ENCODE results near the gene ZC3H7A. TPM values are rescaled to one million over a fixed set of nuclear protein-coding genes. Genes with fewer than 3 reads are reported as not detected.

ZC3H7A gene
- total and polyA plus RNA-seq, 2 of the 4 experiments (the other 2 are of a cell fraction): 22.2 to 53.9 TPM

DNA sequence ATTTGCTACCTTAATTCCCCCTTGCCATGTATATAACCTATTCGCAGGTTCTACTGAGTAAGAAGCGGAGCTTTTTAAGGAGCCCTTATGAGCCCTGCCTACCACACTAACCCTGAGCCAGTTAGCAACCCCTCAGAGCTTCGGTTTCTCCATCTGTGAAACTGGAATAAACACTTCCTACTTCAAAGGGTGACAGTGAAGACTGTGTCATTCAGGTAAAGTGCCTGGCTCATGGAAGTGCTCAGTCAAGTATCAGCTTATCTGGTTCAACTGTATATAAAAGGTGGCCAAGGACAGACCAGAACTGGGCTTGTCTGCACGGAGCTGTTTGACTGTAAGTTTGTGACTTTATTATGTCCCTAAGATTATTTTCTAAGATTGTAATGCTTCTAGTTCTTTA is 85.4 kb downstream of the ZC3H7A start:
- Histone ChIP-seq H3K56ac (ENCODE audit: extremely low read depth, insufficient read depth, low read length) (no peak overlapping the region), H3K14ac (replicated peaks; ENCODE audit: low read depth, low read length) (no peak overlapping the region), H3K27ac (ENCODE audit: insufficient read depth, low read length) (no peak overlapping the region), H2AFZ (replicated peaks; ENCODE audit: low read length, poor library complexity) (no peak overlapping the region), H3K23ac (ENCODE audit: low read depth, low read length) (no peak overlapping the region), H4K5ac (ENCODE audit: low read depth, low read length) (no peak overlapping the region), H2BK20ac (ENCODE audit: low read depth, low read length) (no peak overlapping the region), H2AK5ac (ENCODE audit: low read depth, low read length) (no peak overlapping the region), H2BK5ac (ENCODE audit: low read depth, low read length, poor library complexity, severe bottlenecking) (no peak overlapping the region), H3K18ac (ENCODE audit: low read depth, low read length) (no peak overlapping the region), H3K4me1 (ENCODE audit: control insufficient read depth, insufficient read depth, low read length) (peaks cover 2% of the 10 kb centered on the region; the same call in 1 of the 2 replicates), H3K9me3 (ENCODE audit: control insufficient read depth, insufficient read depth, low read length) (no peaks in the 10 kb centered on the region), H3K79me1 (ENCODE audit: low read depth in 1 of 2, low read length in 2 of 2) (peaks cover 21 to 41% of the 10 kb centered on the region in 2 experiments), H4K91ac (ENCODE audit: insufficient read depth, low read depth, low read length) (no peak overlapping the region), H4K20me1 (ENCODE audit: insufficient read depth, low read length) (no peaks in the 10 kb centered on the region), H3K36me3 (ENCODE audit: control insufficient read depth, insufficient read depth, low read length) (peaks cover 23% of the 10 kb centered on the region), H3K4me3 (ENCODE audit: insufficient read depth, low read depth, low read length) (no peak overlapping the region), H2BK15ac (ENCODE audit: low read depth, low read length) (no peak overlapping the region), H3K9ac (ENCODE audit: low read depth, low read length) (no peak overlapping the region), H3K4me2 (ENCODE audit: low read depth, low read length) (no peak overlapping the region), H3K4ac (ENCODE audit: low read depth, low read length) (no peak overlapping the region), H2AK9ac (replicated peaks; ENCODE audit: low read depth, low read length, poor library complexity) (no peak overlapping the region), H4K8ac (ENCODE audit: low read depth in 2 of 2, low read length in 2 of 2) (no peak overlapping the region), H2BK120ac (ENCODE audit: low read depth, low read length) (no peak overlapping the region), H3K27me3 (ENCODE audit: control insufficient read depth, insufficient read depth, low read length) (no peaks in the 10 kb centered on the region), H3K9me1 (ENCODE audit: insufficient read depth, low read length) (0 out of 2 replicates have a peak, but pooled peaks cover 3% of the 10 kb centered on the region)
- BruUV-seq (replicated peaks): no TSS peak
- in situ Hi-C loops (cut with MboI; ENCODE audit: low sequenced_read_pairs): loop anchor here (5.0 to 10.0 kb wide), 2 partner anchors 314 to 747 kb away; no protein-coding TSS in a partner anchor
- intact Hi-C loops (cut with micrococcal nuclease): loop anchor here (10.0 kb wide), 1 partner anchor 747 kb away; no protein-coding TSS in a partner anchor
- ChIA-PET CTCF (no interaction called here), POLR2A (ENCODE audit: unreplicated experiment) (no interaction called here)
- ATAC-seq (ENCODE audit: low read depth): no peak
- DNase-seq: no peak
- dilution Hi-C loops (cut with HindIII; ENCODE audit: low sequenced_read_pairs, unreplicated experiment): no loop called here
- 100% methylated on average over 1 of the region's 4 CpGs; no CpG with 5 or more reads in 1 of the 2 experiments for WGBS, 2 experiments (ENCODE audit: extremely low coverage in 2 of 2, insufficient read length in 1 of 2)
- TF ChIP-seq CEBPB (IDR thresholded peaks at IDR 0.05; ENCODE audit: low read depth, low read length) (no peak), RFX5 (IDR thresholded peaks at IDR 0.05; ENCODE audit: low read depth, low read length) (no peak), BHLHE40 (IDR thresholded peaks at IDR 0.05; ENCODE audit: low read depth, low read length) (no peak), RCOR1 (IDR thresholded peaks at IDR 0.05; ENCODE audit: insufficient replicate concordance, low read length) (no peak), SMC3 (IDR thresholded peaks at IDR 0.05; ENCODE audit: low read depth, low read length) (no peak)

All from IMR-90 (cell line).